RWPE2 (cell line): ENCODE measurements around the gene SUPT3H.

Experiments used
- ATAC-seq: fragments of 200-7000 bp; cut with Tn5 transposase; 3 replicates; pipeline ENCODE4 v1.9.1; 2021; ENCODE audit warnings: low read depth
- DNase-seq: peaks from one replicate; pipeline ENCODE4 v3.0.0-alpha.2; 2020; ENCODE audit warnings: low spot score
- H3K27ac ChIP-seq: fragments of 450-650 bp; 2 replicates; pipeline ENCODE4 v1.5.1; 2017; ENCODE audit warnings: mild to moderate bottlenecking; ENCODE audit not compliant: poor library complexity, severe bottlenecking
- H3K27me3 ChIP-seq: fragments of 250-450 bp; sonication (Bioruptor Pico); 2 replicates; pipeline ENCODE4 v1.5.1; 2021; ENCODE audit warnings: mild to moderate bottlenecking, moderate library complexity; ENCODE audit not compliant: insufficient read depth, poor library complexity, severe bottlenecking
- H3K36me3 ChIP-seq: fragments of 250-450 bp; sonication (Bioruptor Pico); 2 replicates; pipeline ENCODE4 v1.5.1; 2020; ENCODE audit warnings: low read depth, mild to moderate bottlenecking, moderate library complexity
- H3K4me1 ChIP-seq: fragments of 250-450 bp; sonication (Bioruptor Pico); 2 replicates; pipeline ENCODE4 v1.5.1; 2021; ENCODE audit warnings: mild to moderate bottlenecking, moderate library complexity; ENCODE audit not compliant: insufficient read depth, poor library complexity, severe bottlenecking
- H3K4me3 ChIP-seq: fragments of 250-450 bp; sonication (Bioruptor Pico); 2 replicates; pipeline ENCODE4 v1.5.1; 2021; ENCODE audit warnings: mild to moderate bottlenecking, moderate library complexity; ENCODE audit not compliant: severe bottlenecking
- H3K9me3 ChIP-seq: fragments of 250-450 bp; sonication (Bioruptor Pico); 2 replicates; pipeline ENCODE4 v1.5.1; 2021; ENCODE audit warnings: mild to moderate bottlenecking, moderate library complexity; ENCODE audit not compliant: severe bottlenecking
- CTCF ChIP-seq: fragments of 450-650 bp; IDR thresholded peaks from one replicate; pipeline ENCODE4 v1.5.1; 2017; ENCODE audit warnings: mild to moderate bottlenecking, moderate library complexity; ENCODE audit not compliant: poor library complexity, severe bottlenecking

Gene SUPT3H

GRCh38 chr6:45138765-45139164, 239.0 kb downstream of the SUPT3H start:
- no peak overlapping the region for H3K4me3 ChIP-seq
- H3K36me3 ChIP-seq: no peaks in the 10 kb centered on the region
- peaks cover 11% of the 10 kb centered on the region for H3K9me3 ChIP-seq
- ATAC-seq (no peak), DNase-seq (no peak)
- H3K27me3 ChIP-seq: no peaks in the 10 kb centered on the region
- H3K27ac ChIP-seq: no peak overlapping the region
- no peak for TF ChIP-seq CTCF
- no peaks in the 10 kb centered on the region for H3K4me1 ChIP-seq

- peaks cover 8% of the 10 kb centered on the region for H3K4me1 ChIP-seq
- no peaks in the 10 kb centered on the region for H3K36me3 ChIP-seq
- peaks cover 11% of the 10 kb centered on the region for H3K9me3 ChIP-seq
- TF ChIP-seq CTCF: no peak
- H3K27ac ChIP-seq: no peak overlapping the region
- H3K4me3 ChIP-seq: no peak overlapping the region
- no peaks in the 10 kb centered on the region for H3K27me3 ChIP-seq
- DNase-seq: no peak
- ATAC-seq: no peak
These were observed 241.2 kb downstream of the SUPT3H start for GRCh38 chr6:45136495-45136894.

- ATAC-seq (no peak), DNase-seq (no peak)
- Histone ChIP-seq H3K27ac (no peak overlapping the region), H3K9me3 (peaks cover 11% of the 10 kb centered on the region), H3K36me3 (no peaks in the 10 kb centered on the region), H3K4me1 (peaks cover 8% of the 10 kb centered on the region), H3K4me3 (no peak overlapping the region), H3K27me3 (no peaks in the 10 kb centered on the region)
- TF ChIP-seq CTCF: no peak
These were observed 245.0 kb downstream of the SUPT3H start for GRCh38 chr6:45132658-45133294.

GRCh38 chr6:45132059-45132458, 245.7 kb downstream of the SUPT3H start:
- H3K9me3 ChIP-seq: peaks cover 9% of the 10 kb centered on the region
- DNase-seq (no peak), ATAC-seq (no peak)
- H3K27me3 ChIP-seq: no peaks in the 10 kb centered on the region
- H3K4me3 ChIP-seq: no peak overlapping the region
- H3K4me1 ChIP-seq: peaks cover 8% of the 10 kb centered on the region
- H3K27ac ChIP-seq: no peak overlapping the region
- TF ChIP-seq CTCF: no peak
- H3K36me3 ChIP-seq: no peaks in the 10 kb centered on the region

- Histone ChIP-seq H3K9me3 (no peaks in the 10 kb centered on the region), H3K27me3 (no peaks in the 10 kb centered on the region), H3K4me1 (peaks cover 8% of the 10 kb centered on the region), H3K36me3 (no peaks in the 10 kb centered on the region), H3K27ac (no peak overlapping the region), H3K4me3 (no peak overlapping the region)
- ATAC-seq: no peak
- TF ChIP-seq CTCF: no peak
- DNase-seq: no peak
These were observed 248.7 kb downstream of the SUPT3H start for GRCh38 chr6:45129051-45129450.
